ENCODE results near the gene CDHR4. TPM values are rescaled to one million over a fixed set of nuclear protein-coding genes. Genes with fewer than 3 reads are reported as not detected.
"Not testable (repeated sequence)": the region's sequence is repeated elsewhere in the genome, so short reads cannot be mapped to it uniquely, and the experiment has no call there.

The CDHR4 gene
- polyA plus RNA-seq, 3 donors = not detected

DNA sequence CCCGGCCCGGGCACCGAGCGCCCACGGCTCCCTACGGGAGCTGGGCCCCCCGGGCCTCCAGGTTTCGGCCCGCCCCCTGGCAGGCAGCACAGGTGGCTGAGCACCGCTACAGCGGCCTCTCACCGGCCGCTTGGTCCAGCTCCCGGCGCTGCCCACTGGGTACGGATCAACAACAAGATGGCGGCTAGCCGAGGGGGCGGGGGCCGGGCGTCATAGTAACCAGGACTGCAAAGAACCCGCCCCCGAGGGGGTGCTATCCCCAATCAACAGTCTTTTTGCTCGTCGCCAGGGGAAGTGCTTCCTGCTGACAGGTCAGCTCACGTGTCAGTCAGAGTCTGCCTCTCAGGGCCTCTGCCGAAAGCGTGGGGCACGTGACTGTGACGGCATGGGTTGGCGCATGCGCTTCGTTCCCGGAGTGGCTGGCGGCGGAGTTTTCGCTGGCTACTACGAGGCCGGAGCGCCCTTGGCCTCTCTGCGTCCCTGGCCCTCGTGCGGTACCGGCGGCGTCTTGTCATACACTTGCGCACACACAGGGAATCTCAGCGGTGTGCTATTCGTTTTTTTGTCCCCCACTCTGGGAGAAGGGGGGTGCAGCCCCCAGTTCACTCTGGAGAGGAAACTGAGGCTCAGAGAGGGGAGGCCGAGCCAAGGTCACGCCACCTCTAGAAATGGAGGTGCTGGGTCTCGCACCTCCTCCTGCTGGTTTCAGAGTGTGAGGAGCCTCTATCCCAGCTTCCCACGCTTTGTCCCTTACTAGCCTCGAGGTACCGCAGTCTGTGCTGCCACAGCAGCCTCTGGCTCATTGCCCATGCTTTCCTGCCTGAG, 13.1 kb downstream of the CDHR4 start, which contains the start of gene IP6K1:
TSS of gene IP6K1 (minus strand) at position 186 of the 825 bp plus-strand sequence. CDS start 38,502 bp downstream, outside the sequence.
- H3K27ac ChIP-seq (ENCODE audit: low read depth in 1 of 2, low read length in 2 of 2) = peak within 1 kb of the TSS; percentile 81 to 95
- Mint-ChIP-seq H3K36me3 (peaks cover 15 to 28% of the 10 kb centered on the region in 2 donors), H3K27me3 (ENCODE audit: low read depth in 3 of 3) (peaks cover 0 to 8% (median 4%) of the 10 kb centered on the region in 3 donors), H3K27ac (peak within 1 kb of the TSS; percentile 94 to 98 (median 95)), H3K4me3 (peak within 1 kb of the TSS; percentile 88 to 97), H3K9me3 (peaks cover 0 to 2% (median 0%) of the 10 kb centered on the region in 7 donors), H3K4me1 (peaks cover 29% of the 10 kb centered on the region)
- peaks cover 18 to 21% of the 10 kb centered on the region in 2 donors for H3K4me1 ChIP-seq (ENCODE audit: control insufficient read depth in 1 of 2, insufficient read depth in 2 of 2, low read length in 2 of 2)
- H3K9me3 ChIP-seq (replicated peaks in 1 of 2; ENCODE audit: control insufficient read depth in 1 of 2, insufficient read depth in 1 of 2, low read length in 2 of 2) = no peaks in the 10 kb centered on the region
- H2AFZ ChIP-seq (ENCODE audit: insufficient read depth, low read depth, low read length, poor library complexity, severe bottlenecking) = peak within 1 kb of the TSS; percentile 99
- under 1% methylated on average over 50 of the region's 55 CpGs for WGBS (ENCODE audit: insufficient coverage)
- peaks cover 7 to 14% of the 10 kb centered on the region in 2 donors for H3K36me3 ChIP-seq (replicated peaks in 1 of 2; ENCODE audit: control insufficient read depth in 1 of 2, insufficient read depth in 2 of 2, low read length in 2 of 2)
- peak within 1 kb of the TSS; percentile 81 for H3K4me2 ChIP-seq (replicated peaks; ENCODE audit: extremely low read depth, low read length, poor library complexity, severe bottlenecking)
- intact Hi-C loops (cut with micrococcal nuclease) = loop anchor here (5.0 to 10.0 kb wide), 2 partner anchors 62 to 64 kb away; partner anchors contain the start of gene GMPPB (in 2 of the 2)
- peak; percentile 100 for DNase-seq
- H3K4me3 ChIP-seq (replicated peaks in 1 of 3; ENCODE audit: low read depth in 2 of 3, low read length in 3 of 3) = peak within 1 kb of the TSS; percentile 87 to 94 (median 91)
- H3K27me3 ChIP-seq (ENCODE audit: control insufficient read depth in 2 of 2, insufficient read depth in 2 of 2, low read length in 2 of 2) = no peaks in the 10 kb centered on the region
- H4K20me1 ChIP-seq (ENCODE audit: insufficient read depth, low read length) = peaks cover 17% of the 10 kb centered on the region
- H3K79me2 ChIP-seq (ENCODE audit: insufficient read depth, low read length) = peaks cover 47% of the 10 kb centered on the region
- TF ChIP-seq CTCF (IDR thresholded peaks at IDR 0.05) = no peak
- H3K9ac ChIP-seq (ENCODE audit: insufficient read depth, low read length, poor library complexity, severe bottlenecking) = peak within 1 kb of the TSS; percentile 98

- H3K4me1 Mint-ChIP-seq = peaks cover 37% of the 10 kb centered on the region
- H3K27ac Mint-ChIP-seq = peak overlapping the region; percentile 91 to 95 (median 93)
- peak overlapping the region; percentile 88 to 97 for H3K4me3 Mint-ChIP-seq
- peaks cover 55% of the 10 kb centered on the region for H3K79me2 ChIP-seq (ENCODE audit: insufficient read depth, low read length)
- H3K27ac ChIP-seq (ENCODE audit: low read depth in 1 of 2, low read length in 2 of 2) = peak overlapping the region; percentile 81 to 95
- H3K9me3 Mint-ChIP-seq = peaks cover 0 to 2% (median 0%) of the 10 kb centered on the region in 7 donors
- H3K4me1 ChIP-seq (ENCODE audit: control insufficient read depth in 1 of 2, insufficient read depth in 2 of 2, low read length in 2 of 2) = peaks cover 18 to 24% of the 10 kb centered on the region in 2 donors
- peak in 1 of 3 donors; percentile 29 for DNase-seq
- no peaks in the 10 kb centered on the region for H3K9me3 ChIP-seq (replicated peaks in 1 of 2; ENCODE audit: control insufficient read depth in 1 of 2, insufficient read depth in 1 of 2, low read length in 2 of 2)
- peaks cover 19 to 35% of the 10 kb centered on the region in 2 donors for H3K36me3 Mint-ChIP-seq
- intact Hi-C loops (cut with micrococcal nuclease) = loop anchor here (5.0 to 10.0 kb wide), 2 partner anchors 61 to 63 kb away; partner anchors contain the start of gene GMPPB (in 2 of the 2)
- no peaks in the 10 kb centered on the region for H3K27me3 ChIP-seq (ENCODE audit: control insufficient read depth in 2 of 2, insufficient read depth in 2 of 2, low read length in 2 of 2)
- H3K4me3 ChIP-seq (replicated peaks in 1 of 3; ENCODE audit: low read depth in 2 of 3, low read length in 3 of 3) = peak overlapping the region; percentile 87 to 94 (median 91)
- H3K36me3 ChIP-seq (replicated peaks in 1 of 2; ENCODE audit: control insufficient read depth in 1 of 2, insufficient read depth in 2 of 2, low read length in 2 of 2) = peaks cover 11 to 22% of the 10 kb centered on the region in 2 donors
- peaks cover 25% of the 10 kb centered on the region for H4K20me1 ChIP-seq (ENCODE audit: insufficient read depth, low read length)
- TF ChIP-seq CTCF (IDR thresholded peaks at IDR 0.05) = no peak
- peak overlapping the region; percentile 99 for H2AFZ ChIP-seq (ENCODE audit: insufficient read depth, low read depth, low read length, poor library complexity, severe bottlenecking)
- H3K4me2 ChIP-seq (replicated peaks; ENCODE audit: extremely low read depth, low read length, poor library complexity, severe bottlenecking) = peak overlapping the region; percentile 81
- H3K27me3 Mint-ChIP-seq (ENCODE audit: low read depth in 3 of 3) = peaks cover 0 to 8% (median 4%) of the 10 kb centered on the region in 3 donors
- under 1% methylated on average over 47 of the region's 50 CpGs for WGBS (ENCODE audit: insufficient coverage)
- H3K9ac ChIP-seq (ENCODE audit: insufficient read depth, low read length, poor library complexity, severe bottlenecking) = peak overlapping the region; percentile 98
Observed at GRCh38 chr3:49785565-49786356, 13.9 kb downstream of the CDHR4 start.

DNA sequence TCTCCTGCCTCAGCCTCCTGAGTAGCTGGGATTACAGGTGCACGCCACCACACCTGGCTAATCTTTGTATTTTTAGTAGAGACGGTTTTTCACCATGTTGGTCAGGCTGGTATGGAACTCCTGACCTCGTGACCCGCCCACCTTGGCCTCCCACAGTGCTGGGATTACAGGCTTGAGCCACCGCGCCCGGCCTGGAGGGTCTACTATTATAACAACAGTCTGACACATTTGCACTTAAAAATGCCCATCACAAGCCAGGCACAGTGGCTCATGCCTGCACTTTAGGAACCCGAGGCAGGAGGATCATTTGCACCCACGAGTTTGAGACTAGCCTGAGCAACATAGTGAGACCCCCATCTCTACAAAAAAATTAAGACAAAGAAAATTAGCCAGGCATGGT, 17.4 kb downstream of the CDHR4 start:
- peaks cover 26 to 59% of the 10 kb centered on the region in 2 donors for H3K36me3 Mint-ChIP-seq
- H3K27ac ChIP-seq (ENCODE audit: low read depth in 1 of 2, low read length in 2 of 2); H3K27me3 Mint-ChIP-seq (ENCODE audit: low read depth in 3 of 3); H2AFZ ChIP-seq (ENCODE audit: insufficient read depth, low read depth, low read length, poor library complexity, severe bottlenecking); H3K27me3 ChIP-seq (ENCODE audit: control insufficient read depth in 2 of 2, insufficient read depth in 2 of 2, low read length in 2 of 2); H3K4me3 ChIP-seq (replicated peaks in 1 of 3; ENCODE audit: low read depth in 2 of 3, low read length in 3 of 3); H3K9ac ChIP-seq (ENCODE audit: insufficient read depth, low read length, poor library complexity, severe bottlenecking); H3K9me3 Mint-ChIP-seq; DNase-seq; H3K4me3 Mint-ChIP-seq; H3K4me2 ChIP-seq (replicated peaks; ENCODE audit: extremely low read depth, low read length, poor library complexity, severe bottlenecking); H3K9me3 ChIP-seq (replicated peaks in 1 of 2; ENCODE audit: control insufficient read depth in 1 of 2, insufficient read depth in 1 of 2, low read length in 2 of 2): not testable (repeated sequence)
- 96% methylated on average over 5 of the region's 9 CpGs for whole genome bisulfite sequencing (ENCODE audit: insufficient coverage)
- peaks cover 17 to 25% of the 10 kb centered on the region in 2 donors for H3K4me1 ChIP-seq (ENCODE audit: control insufficient read depth in 1 of 2, insufficient read depth in 2 of 2, low read length in 2 of 2)
- peaks cover 90% of the 10 kb centered on the region for H3K79me2 ChIP-seq (ENCODE audit: insufficient read depth, low read length)
- intact Hi-C loops (cut with micrococcal nuclease) = loop anchor here in 1 of 2 donors (10.0 kb wide), 1 partner anchor 57 kb away; the partner anchor contains the start of gene GMPPB
- H4K20me1 ChIP-seq (ENCODE audit: insufficient read depth, low read length) = peaks cover 58% of the 10 kb centered on the region
- H3K27ac Mint-ChIP-seq = peak overlapping the region in 1 of 7 donors; percentile 1
- H3K4me1 Mint-ChIP-seq = peaks cover 38% of the 10 kb centered on the region
- peaks cover 16 to 43% of the 10 kb centered on the region in 2 donors for H3K36me3 ChIP-seq (replicated peaks in 1 of 2; ENCODE audit: control insufficient read depth in 1 of 2, insufficient read depth in 2 of 2, low read length in 2 of 2)

All from CD14-positive monocyte (primary cell).